ENCODE results near the gene HSPA4. TPM values are rescaled to one million over a fixed set of nuclear protein-coding genes. Genes with fewer than 3 reads are reported as not detected.

Gene HSPA4
- total RNA-seq, 1 experiment from 2014 or later, result 218 TPM

DNA sequence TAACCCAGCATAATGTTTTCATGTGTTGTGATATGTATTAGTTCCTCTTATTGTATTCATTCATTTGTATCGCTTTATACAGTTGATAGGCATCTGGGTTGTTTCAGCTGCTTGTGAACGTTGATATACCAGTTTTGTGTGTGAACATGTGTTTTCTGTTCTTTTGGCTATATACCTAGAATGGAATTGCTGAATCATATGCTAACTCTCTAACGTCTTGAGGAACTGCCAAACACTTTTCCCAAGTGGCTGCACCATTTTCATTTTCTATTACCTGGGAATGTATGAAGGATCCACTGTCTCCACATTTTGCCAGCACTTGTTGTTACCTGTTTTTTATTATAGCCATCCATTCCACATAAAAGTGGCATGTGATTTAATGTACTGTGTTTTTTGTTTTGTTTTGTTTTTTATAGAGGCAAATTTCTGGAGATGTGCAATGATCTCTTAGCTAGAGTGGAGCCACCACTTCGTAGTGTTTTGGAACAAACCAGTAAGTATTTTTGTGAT is 34.6 kb downstream of the HSPA4 start:
- no peaks in the 10 kb centered on the region for H3K27me3 ChIP-seq (replicated peaks)
- H3K9me3 ChIP-seq (replicated peaks), result no peaks in the 10 kb centered on the region
- no peak overlapping the region for H3K4me3 ChIP-seq
- DNase-seq (ENCODE audit: low read depth in 1 of 2, low spot score in 2 of 2), result no peak
- peaks cover under 1% of the 10 kb centered on the region; the same call in 1 of the 2 replicates for H3K4me1 ChIP-seq (replicated peaks)
- no peak overlapping the region for H3K27ac ChIP-seq
- peaks cover 94% of the 10 kb centered on the region for H3K36me3 ChIP-seq

DNA sequence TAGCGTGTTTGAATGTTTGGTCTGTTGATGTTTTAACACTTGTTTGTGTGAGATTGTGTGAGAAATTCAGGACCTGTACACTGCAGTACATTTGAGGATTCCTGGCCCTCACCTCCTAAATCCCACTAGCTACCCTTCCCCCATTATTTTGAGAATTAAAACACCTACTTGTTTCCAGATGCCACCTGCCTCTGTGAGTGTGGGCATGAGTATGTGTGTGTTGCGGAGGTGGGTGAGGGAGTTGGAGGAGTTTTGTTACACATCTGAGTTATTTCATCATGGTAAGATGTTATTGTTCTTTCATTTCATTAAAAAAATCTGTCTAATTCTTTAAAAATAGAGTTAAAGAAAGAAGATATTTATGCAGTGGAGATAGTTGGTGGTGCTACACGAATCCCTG is 36.3 kb downstream of the HSPA4 start:
- Histone ChIP-seq H3K9me3 (replicated peaks) (no peaks in the 10 kb centered on the region), H3K36me3 (peaks cover 92% of the 10 kb centered on the region), H3K27ac (no peak overlapping the region), H3K27me3 (replicated peaks) (no peaks in the 10 kb centered on the region), H3K4me1 (replicated peaks) (no peaks in the 10 kb centered on the region), H3K4me3 (no peak overlapping the region)
- no peak for DNase-seq (ENCODE audit: low read depth in 1 of 2, low spot score in 2 of 2)

DNA sequence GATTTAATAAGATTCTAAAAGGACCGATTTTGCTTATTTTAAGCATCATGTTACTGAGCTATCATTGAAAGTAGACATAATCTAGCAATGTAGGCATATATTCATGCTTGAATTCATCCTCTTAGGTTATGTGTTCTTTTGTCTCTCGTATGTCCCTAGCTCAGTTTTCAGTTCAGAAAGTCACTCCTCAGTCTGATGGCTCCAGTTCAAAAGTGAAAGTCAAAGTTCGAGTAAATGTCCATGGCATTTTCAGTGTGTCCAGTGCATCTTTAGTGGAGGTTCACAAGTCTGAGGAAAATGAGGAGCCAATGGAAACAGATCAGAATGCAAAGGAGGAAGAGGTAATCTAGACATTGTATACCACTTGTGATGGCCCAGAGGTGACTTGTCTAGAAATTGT is 39.2 kb downstream of the HSPA4 start:
- H3K27ac ChIP-seq, result no peak overlapping the region
- H3K4me3 ChIP-seq, result no peak overlapping the region
- DNase-seq (ENCODE audit: low read depth in 1 of 2, low spot score in 2 of 2), result no peak
- peaks cover 91% of the 10 kb centered on the region for H3K36me3 ChIP-seq
- H3K4me1 ChIP-seq (replicated peaks), result no peaks in the 10 kb centered on the region
- no peaks in the 10 kb centered on the region for H3K9me3 ChIP-seq (replicated peaks)
- H3K27me3 ChIP-seq (replicated peaks), result no peaks in the 10 kb centered on the region

DNA sequence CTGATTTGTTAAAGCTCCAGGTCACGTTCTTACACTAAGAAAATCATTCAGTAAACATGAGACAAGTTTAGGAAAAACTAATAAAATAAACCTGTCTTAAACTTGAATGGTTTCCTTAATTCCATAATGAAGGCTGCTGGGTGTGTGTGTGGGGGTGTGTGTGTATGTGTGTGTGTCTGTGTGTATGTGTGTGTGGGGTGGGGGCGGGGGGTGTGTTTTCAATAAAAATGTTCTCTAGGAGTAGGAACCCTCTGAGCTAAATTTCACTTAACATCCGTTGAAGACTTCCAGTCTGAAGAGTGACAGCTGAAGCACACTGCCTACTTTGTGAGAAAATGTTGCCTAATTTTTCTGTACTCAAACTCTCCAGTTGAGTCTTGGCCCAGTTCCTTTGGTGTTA is 54.5 kb downstream of the HSPA4 start:
- Histone ChIP-seq H3K27me3 (replicated peaks) (0 out of 2 replicates have a peak, but pooled peaks cover 2% of the 10 kb centered on the region), H3K36me3 (peaks cover 49% of the 10 kb centered on the region), H3K4me3 (no peak overlapping the region), H3K27ac (no peak overlapping the region), H3K9me3 (replicated peaks) (no peaks in the 10 kb centered on the region; the same call in 1 of the 2 replicates), H3K4me1 (replicated peaks) (peaks cover 8% of the 10 kb centered on the region; the same call in 1 of the 2 replicates)
- DNase-seq (ENCODE audit: low read depth in 1 of 2, low spot score in 2 of 2), result no peak

DNA sequence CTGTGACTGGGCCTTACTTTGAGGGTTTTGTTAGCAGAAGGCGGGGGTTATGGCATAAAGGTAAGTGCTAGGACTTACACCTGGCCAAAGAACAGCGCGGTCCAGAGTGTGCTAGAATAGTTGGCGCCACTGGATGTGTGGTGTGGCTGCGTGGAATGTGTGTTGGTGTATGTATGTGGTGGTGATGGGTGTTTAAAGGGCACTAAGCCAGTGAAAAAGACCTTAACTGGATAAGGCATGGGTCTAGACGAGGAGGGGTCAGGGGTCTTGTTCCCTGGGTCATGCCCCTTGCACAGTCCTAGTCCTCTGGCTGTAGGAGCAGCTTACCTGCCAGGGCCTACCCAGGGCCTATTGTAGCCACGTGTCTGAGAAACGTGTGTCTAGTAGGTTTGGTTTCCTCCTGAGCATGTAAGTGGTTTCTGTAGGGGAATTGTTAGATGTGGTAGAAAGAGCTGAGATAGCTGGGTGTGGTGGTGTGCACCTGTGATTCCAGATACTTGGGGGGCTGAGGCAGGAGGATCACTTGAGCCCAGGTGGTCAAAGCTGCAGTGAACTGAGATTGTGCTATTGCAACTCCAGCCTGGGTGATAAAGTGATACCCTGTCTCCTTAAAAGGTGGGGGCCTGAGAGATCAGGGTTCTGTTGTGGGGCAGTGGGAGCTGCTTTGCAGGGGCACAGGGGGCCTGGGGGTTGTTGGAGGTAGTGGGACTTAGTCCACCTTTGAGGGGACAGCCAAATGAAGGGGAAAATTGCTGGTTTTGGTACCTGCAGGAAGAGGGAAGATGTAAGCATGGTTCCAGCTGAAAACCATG is 55.2 kb downstream of the HSPA4 start:
- Histone ChIP-seq H3K27ac (no peak overlapping the region), H3K4me3 (no peak overlapping the region), H3K4me1 (replicated peaks) (peaks cover 9% of the 10 kb centered on the region; the same call in 1 of the 2 replicates), H3K27me3 (replicated peaks) (0 out of 2 replicates have a peak, but pooled peaks cover 2% of the 10 kb centered on the region), H3K36me3 (peaks cover 43% of the 10 kb centered on the region), H3K9me3 (replicated peaks) (no peaks in the 10 kb centered on the region; the same call in 1 of the 2 replicates)
- DNase-seq (ENCODE audit: low read depth in 1 of 2, low spot score in 2 of 2), result no peak

DNA sequence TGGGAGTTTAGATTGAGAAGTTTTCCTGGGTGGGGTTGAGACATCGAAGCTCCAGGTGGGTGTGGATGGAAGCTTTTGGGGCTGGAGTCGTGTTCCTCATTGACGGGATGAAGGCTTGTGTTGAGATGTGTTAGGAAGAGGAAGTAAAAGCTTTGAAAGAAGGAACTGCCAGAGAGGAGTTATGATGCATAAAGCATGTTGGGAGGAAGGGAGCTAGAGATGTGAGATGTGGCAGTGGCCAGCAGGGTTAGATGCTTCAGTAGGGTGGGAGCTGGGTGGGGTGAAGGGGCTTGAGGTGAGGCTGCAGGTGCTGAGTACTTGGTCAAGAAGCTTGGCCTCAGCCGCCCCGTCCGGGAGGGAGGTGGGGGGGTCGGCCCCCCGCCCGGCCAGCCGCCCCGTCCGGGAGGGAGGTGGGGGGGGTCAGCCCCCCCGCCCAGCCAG is 56.7 kb downstream of the HSPA4 start:
- Histone ChIP-seq H3K9me3 (replicated peaks) (no peaks in the 10 kb centered on the region; the same call in 1 of the 2 replicates), H3K27ac (no peak overlapping the region), H3K36me3 (peaks cover 27% of the 10 kb centered on the region), H3K4me1 (replicated peaks) (peaks cover 15% of the 10 kb centered on the region), H3K4me3 (no peak overlapping the region), H3K27me3 (replicated peaks) (no peaks in the 10 kb centered on the region)
- no peak for DNase-seq (ENCODE audit: low read depth in 1 of 2, low spot score in 2 of 2)

DNA sequence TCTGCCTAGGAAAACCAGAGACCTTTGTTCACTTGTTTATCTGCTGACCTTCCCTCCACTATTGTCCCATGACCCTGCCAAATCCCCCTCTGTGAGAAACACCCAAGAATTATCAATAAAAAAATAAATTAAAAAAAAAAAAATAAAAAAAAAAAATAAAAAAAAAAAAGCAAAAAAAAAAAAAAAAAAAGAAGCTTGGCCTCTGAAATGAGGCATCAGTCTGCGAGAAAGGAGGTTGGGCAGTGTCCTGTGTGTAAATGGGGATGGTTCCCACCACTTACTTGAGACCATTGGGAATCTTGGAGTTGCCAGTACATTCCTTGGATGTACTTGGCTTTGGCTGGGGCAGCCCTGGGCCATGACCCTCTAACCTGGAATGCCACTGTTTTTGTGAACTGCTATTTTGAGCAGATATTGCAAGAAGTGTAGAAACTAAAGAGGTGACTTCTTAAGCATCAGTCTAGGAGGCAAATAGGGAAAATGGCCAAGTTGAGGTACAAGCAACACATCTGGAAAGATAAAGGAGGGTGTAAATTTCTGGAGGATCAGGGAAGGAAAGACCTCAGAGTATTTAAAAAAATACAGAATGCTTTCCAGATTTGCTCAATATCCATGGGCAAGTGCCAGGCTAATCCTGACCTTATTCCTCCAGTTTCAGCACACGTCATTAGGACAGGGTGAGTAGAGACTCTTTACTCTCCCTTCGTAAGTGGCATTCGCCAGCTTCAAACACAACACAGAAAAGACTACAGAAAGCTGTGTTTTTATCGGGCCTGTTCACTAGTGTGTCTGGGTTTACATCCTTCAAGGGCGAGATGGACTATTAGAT is 58.1 kb downstream of the HSPA4 start:
- H3K27me3 ChIP-seq (replicated peaks), result no peaks in the 10 kb centered on the region
- no peak for DNase-seq (ENCODE audit: low read depth in 1 of 2, low spot score in 2 of 2)
- H3K27ac ChIP-seq, result no peak overlapping the region
- peaks cover 14% of the 10 kb centered on the region for H3K36me3 ChIP-seq
- peaks cover 19% of the 10 kb centered on the region for H3K4me1 ChIP-seq (replicated peaks)
- H3K4me3 ChIP-seq, result no peak overlapping the region
- no peaks in the 10 kb centered on the region; the same call in 1 of the 2 replicates for H3K9me3 ChIP-seq (replicated peaks)

DNA sequence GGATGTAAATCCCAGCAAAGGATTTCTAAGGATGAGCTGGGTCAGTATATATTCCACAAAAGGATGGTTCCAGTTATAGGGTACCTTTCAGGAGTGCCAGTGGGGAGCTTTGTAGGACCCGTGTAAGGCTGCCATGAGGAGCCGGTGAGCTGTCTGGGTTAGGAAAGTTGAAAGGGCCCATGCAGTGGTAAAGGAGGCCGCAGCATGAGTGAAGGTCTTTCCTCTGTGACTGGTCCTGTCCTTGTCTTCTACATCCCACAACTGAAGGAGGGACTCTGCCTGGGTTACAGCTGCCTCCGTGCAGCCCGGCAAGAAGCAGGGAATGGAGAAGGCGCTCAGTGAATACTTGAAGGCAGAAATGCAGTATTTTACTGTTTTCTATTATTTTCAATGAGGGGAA is 58.9 kb downstream of the HSPA4 start:
- Histone ChIP-seq H3K27me3 (replicated peaks) (no peaks in the 10 kb centered on the region), H3K9me3 (replicated peaks) (no peaks in the 10 kb centered on the region; the same call in 1 of the 2 replicates), H3K4me3 (no peak overlapping the region), H3K27ac (no peak overlapping the region), H3K36me3 (peaks cover 5% of the 10 kb centered on the region), H3K4me1 (replicated peaks) (peaks cover 19% of the 10 kb centered on the region)
- DNase-seq (ENCODE audit: low read depth in 1 of 2, low spot score in 2 of 2), result no peak

DNA sequence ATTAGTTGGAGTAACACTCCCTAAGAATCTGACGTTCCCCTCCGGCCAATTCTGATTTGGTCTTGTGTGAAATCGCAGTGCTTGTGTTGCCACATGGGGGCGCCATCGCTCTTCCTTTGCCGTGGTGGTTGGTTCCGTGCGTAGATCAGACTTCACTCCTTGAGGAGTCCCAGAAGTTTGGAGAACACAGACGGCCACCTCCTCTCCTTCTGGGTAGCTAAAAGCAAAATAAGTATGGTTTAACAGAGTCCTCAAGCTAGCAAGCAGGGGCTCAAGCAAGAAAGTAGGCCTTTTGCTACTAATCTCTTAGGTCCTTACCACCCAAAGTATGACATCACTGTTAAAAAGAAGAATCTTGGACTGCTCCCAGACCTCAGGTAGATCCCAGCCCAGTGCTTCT is 59.5 kb downstream of the HSPA4 start:
- Histone ChIP-seq H3K4me1 (replicated peaks) (peaks cover 19% of the 10 kb centered on the region), H3K27ac (no peak overlapping the region), H3K4me3 (no peak overlapping the region), H3K9me3 (replicated peaks) (no peaks in the 10 kb centered on the region; the same call in 1 of the 2 replicates), H3K36me3 (peaks cover 4% of the 10 kb centered on the region; the same call in 1 of the 2 replicates), H3K27me3 (replicated peaks) (no peaks in the 10 kb centered on the region)
- DNase-seq (ENCODE audit: low read depth in 1 of 2, low spot score in 2 of 2), result peak; percentile 83 to 89

DNA sequence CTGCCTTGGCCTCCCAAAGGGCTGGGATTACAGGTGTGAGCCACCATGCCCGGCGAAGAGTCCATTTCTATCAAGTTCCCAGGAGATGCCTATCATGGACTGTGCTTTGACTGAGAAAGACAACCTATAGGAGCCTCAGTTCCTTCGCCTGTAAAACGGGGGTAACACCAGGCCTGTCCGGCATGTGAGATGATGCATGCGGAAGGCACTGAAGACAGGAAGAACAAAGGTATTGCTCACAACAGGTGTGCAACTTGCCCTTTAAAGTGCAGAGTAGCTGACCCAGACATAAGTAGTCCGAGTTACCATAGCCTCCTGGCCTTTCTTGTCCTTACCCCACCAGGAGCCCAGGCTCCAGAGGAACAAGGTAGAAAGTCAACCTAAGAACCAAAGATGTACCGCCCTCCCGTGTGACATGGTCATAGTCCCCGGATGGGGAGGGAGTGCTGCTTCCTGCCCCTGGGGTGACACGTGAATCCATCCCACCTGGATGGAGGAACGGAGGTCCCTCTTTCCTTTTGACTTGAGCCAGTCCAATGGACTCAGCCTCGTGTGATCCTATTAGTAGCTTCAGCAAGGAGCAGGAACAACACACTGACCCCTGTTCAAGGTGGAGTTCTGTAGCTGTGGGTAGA is 60.3 kb downstream of the HSPA4 start:
- Histone ChIP-seq H3K27me3 (replicated peaks) (no peaks in the 10 kb centered on the region), H3K36me3 (no peaks in the 10 kb centered on the region; the same call in 1 of the 2 replicates), H3K9me3 (replicated peaks) (no peaks in the 10 kb centered on the region; the same call in 1 of the 2 replicates), H3K4me1 (replicated peaks) (peaks cover 19% of the 10 kb centered on the region), H3K4me3 (no peak overlapping the region), H3K27ac (no peak overlapping the region)
- no peak for DNase-seq (ENCODE audit: low read depth in 1 of 2, low spot score in 2 of 2)

DNA sequence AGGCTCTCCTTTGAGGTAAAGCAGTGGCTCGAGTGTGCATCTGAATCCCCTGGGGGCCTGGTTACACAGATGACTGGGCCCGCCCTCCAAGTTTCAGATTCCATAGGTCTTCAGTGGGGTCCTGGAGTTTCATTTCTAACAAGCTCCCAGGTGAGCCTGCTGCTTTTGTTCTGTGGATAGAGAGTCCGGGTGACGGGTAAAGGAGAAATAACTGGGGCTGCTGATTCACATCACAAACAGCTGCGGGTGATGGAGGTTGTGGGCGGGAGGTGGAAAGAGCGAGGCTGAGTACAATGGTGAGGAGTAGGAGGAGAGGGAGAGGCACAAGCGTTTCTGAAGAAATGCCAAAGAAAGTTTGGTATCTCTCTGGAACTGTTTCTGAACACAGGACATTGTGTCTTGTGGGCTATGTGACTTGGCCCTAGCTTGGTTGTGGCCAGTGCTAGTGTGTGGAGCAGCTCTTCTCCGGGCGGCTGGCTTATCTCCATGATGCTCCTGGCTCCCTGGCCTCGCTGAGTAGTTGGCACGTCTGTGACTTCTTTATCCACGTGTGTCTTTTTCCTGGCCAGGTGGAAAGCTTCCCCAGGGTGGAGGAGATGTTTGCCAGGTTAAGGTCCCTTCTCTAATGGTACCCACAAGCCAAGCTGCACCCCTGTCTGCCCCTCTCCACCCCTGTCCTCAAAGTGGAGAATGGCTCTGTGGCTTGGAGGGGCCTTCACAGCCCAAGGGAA is 61.7 kb downstream of the HSPA4 start:
- no peaks in the 10 kb centered on the region for H3K9me3 ChIP-seq (replicated peaks)
- no peak overlapping the region for H3K4me3 ChIP-seq
- DNase-seq (ENCODE audit: low read depth in 1 of 2, low spot score in 2 of 2), result peak; percentile 42 to 67
- H3K27ac ChIP-seq, result no peak overlapping the region
- H3K27me3 ChIP-seq (replicated peaks), result no peaks in the 10 kb centered on the region
- H3K4me1 ChIP-seq (replicated peaks), result peaks cover 14% of the 10 kb centered on the region
- no peaks in the 10 kb centered on the region for H3K36me3 ChIP-seq

DNA sequence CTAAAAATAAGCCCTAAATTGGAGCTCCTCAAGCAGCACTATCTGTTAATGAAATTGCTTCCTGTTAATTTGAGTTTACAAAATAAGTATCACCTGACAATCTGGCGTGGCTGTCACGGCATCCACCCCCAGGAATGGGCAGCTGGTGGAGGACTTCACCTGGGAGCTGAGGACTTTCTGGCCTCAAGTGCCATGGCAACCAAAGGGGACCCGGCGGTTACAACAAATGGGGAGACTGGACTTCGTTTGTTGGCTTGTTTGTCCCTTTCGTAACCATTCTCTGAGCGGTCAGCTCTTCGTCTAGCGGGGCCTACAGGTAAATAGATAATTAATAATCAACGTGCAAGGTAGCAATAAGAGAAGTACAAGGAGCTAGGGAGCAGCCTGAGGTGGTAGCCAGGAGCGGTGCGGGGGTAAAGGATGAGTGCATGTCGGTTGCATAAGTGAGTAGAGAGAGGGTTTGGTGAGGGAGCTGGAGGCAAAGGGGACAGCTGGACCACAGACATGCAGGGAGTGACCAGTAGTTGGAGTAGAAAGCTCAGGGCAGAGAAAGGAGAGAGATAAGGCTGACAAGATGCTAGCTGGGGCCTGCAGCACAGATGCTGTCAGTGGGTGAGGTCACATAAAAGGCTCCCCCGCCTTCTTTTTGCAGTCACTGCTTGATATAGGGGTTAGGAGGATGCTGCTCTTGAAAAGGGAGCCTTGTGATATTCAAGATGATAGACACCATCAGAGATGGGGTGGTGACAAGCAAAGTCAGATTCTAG is 62.5 kb downstream of the HSPA4 start:
- Histone ChIP-seq H3K27ac (no peak overlapping the region), H3K36me3 (no peaks in the 10 kb centered on the region), H3K4me3 (no peak overlapping the region), H3K9me3 (replicated peaks) (no peaks in the 10 kb centered on the region), H3K27me3 (replicated peaks) (no peaks in the 10 kb centered on the region), H3K4me1 (replicated peaks) (peaks cover 14% of the 10 kb centered on the region)
- no peak for DNase-seq (ENCODE audit: low read depth in 1 of 2, low spot score in 2 of 2)
